Measurements from ENCODE around the gene LONRF2.

DNA sequence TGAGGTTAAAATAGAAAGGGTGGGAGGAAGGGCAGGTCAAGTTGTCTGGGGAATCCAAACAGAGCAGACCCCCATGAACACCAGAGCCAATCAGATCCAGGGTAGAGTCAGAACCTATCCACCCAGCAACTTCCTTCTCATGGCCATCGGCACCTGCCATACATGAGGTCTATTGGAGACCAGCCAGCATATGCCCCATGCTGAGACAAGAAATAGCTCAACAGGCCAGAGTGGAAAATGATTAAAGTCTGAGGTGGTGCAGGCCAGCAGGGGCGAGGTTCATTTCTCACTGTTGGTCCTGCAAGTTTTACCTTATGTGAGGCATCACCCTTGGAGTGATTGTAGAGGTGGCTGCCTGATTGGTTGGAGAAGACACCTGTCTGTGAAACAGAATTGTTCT lies 89.2 kb downstream of the LONRF2 start:
- TF ChIP-seq CTCF (conservative IDR thresholded peaks at IDR 0.05; ENCODE audit: low read depth, low read length) (no peak), USF2 (IDR thresholded peaks at IDR 0.05; ENCODE audit: low read depth, low read length) (no peak), POLR2A (IDR thresholded peaks at IDR 0.05; ENCODE audit: low read depth, low read length) (no peak), CEBPB (IDR thresholded peaks at IDR 0.05; ENCODE audit: low read depth, low read length) (no peak), RAD21 (IDR thresholded peaks at IDR 0.05; ENCODE audit: low read length) (no peak)

All from IMR-90 (cell line).